Right lobe of liver (tissue), 6 donors: ENCODE measurements around the gene HAUS8. TPM values are rescaled to one million over a fixed set of nuclear protein-coding genes. Genes with fewer than 3 reads are reported as not detected.

Experiments
- ATAC-seq, 4 donors: fragments of 200-7000 bp; cut with Tn5 transposase; one replicate each; pipeline ENCODE4 v1.9.1; 2020; ENCODE audit warnings: mild to moderate bottlenecking in 4 of 4, moderate library complexity in 4 of 4
- DNase-seq, 3 donors: peaks; one replicate each; pipeline ENCODE4 v3.0.0-alpha.2; 2020
- H3K27ac ChIP-seq, 3 donors: fragments of 200-600 bp; one replicate each; pipeline ENCODE4 v1.8.0; 2022
- H3K27me3 ChIP-seq, 2 donors: fragments of 200-600 bp; one replicate each; pipeline ENCODE4 v1.8.0; 2022
- H3K36me3 ChIP-seq, 4 donors: fragments of 200-600 bp; sonication (generic) in 1 of 4; one replicate each; pipeline versions ENCODE4 v1.5.1 to v1.8.0; 2017 to 2022; ENCODE audit warnings: control low read depth in 1 of 4
- H3K4me1 ChIP-seq, 4 donors: fragments of 200-600 bp; sonication (generic) in 1 of 4; one replicate each; pipeline versions ENCODE4 v1.5.1 to v1.8.0; 2017 to 2022; ENCODE audit warnings: control low read depth in 1 of 4
- H3K4me3 ChIP-seq, 3 donors: fragments of 200-600 bp; one replicate each; pipeline ENCODE4 v1.8.0; 2022
- H3K9me3 ChIP-seq, 4 donors: fragments of 200-600 bp; sonication (generic) in 1 of 4; one replicate each; pipeline versions ENCODE4 v1.5.1 to v1.8.0; 2017 to 2022; ENCODE audit warnings: control low read depth in 1 of 4
- POLR2A ChIP-seq: fragments of 450-650 bp; IDR thresholded peaks from one replicate; pipeline ENCODE4 v1.6.1; 2017; ENCODE audit warnings: antibody characterized with exemption, mild to moderate bottlenecking
- WGBS: methylation state at CpG from one replicate; pipeline ENCODE4 v1.1.6; 2018; ENCODE audit warnings: low coverage, low lambda C conversion rate; ENCODE audit not compliant: insufficient coverage; ENCODE audit errors: missing lambda C conversion rate; 5-methylcytosine and 5-hydroxymethylcytosine counted together
- intact Hi-C, 2 donors: fragments of 100-400 bp; cut with DNase I; formaldehyde crosslinking; loops; one replicate each; pipeline versions ENCODE4 v1.11.2 to v1.14.1; 2022
- long read RNA-seq: library from polyadenylated mRNA; unstranded; transcript quantifications from one replicate; pipeline ENCODE4 v2.0.0, GENCODE V29; 2019
- total RNA-seq, 6 experiments: library from RNA; depleted of rRNA in 2 of 6; stranded (reverse); fragments of >200 nt in 2 of 6; fragmentation: NEBNext Ultra II Directional in 3 of 6; extraction: Animal tissue kit (Norgen Biotek cat#: 25700) in 3 of 6; gene quantifications; one replicate each; pipeline versions ENCODE4 v1.1.0 to v1.2.4, GENCODE V29; 2016 to 2023
- TF ChIP-seq, protein P1 (sequence below), 4 donors: fragments of 200-600 bp in 3 of 4; fragments of 450-650 bp in 1 of 4; IDR thresholded peaks; one replicate each; pipeline versions ENCODE4 v1.5.1 to v1.8.0; 2016 to 2022; ENCODE audit warnings: antibody characterized with exemption in 4 of 4, mild to moderate bottlenecking in 2 of 4
- donor health status: DM: no; HTN: yes; CAD: no.
- donor health status: DM: no; HTN: no; CAD: no.
- donor health status: DM: no; HTN: no; CAD: no.
- donor health status: DM: no; HTN: yes; CAD: no.
- donor health status: DM: no; HTN: yes; CAD: no.

Gene HAUS8, protein sequence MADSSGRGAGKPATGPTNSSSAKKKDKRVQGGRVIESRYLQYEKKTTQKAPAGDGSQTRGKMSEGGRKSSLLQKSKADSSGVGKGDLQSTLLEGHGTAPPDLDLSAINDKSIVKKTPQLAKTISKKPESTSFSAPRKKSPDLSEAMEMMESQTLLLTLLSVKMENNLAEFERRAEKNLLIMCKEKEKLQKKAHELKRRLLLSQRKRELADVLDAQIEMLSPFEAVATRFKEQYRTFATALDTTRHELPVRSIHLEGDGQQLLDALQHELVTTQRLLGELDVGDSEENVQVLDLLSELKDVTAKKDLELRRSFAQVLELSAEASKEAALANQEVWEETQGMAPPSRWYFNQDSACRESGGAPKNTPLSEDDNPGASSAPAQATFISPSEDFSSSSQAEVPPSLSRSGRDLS
- 1 to 10 TPM; 3.7 to 8.5 (median 5.8) TPM for total RNA-seq
- long read RNA-seq, partial matches to known transcripts = 0 of 1 reads
- long read RNA-seq, other reads (novel, unspliced or antisense) = 1 of 1 reads

DNA sequence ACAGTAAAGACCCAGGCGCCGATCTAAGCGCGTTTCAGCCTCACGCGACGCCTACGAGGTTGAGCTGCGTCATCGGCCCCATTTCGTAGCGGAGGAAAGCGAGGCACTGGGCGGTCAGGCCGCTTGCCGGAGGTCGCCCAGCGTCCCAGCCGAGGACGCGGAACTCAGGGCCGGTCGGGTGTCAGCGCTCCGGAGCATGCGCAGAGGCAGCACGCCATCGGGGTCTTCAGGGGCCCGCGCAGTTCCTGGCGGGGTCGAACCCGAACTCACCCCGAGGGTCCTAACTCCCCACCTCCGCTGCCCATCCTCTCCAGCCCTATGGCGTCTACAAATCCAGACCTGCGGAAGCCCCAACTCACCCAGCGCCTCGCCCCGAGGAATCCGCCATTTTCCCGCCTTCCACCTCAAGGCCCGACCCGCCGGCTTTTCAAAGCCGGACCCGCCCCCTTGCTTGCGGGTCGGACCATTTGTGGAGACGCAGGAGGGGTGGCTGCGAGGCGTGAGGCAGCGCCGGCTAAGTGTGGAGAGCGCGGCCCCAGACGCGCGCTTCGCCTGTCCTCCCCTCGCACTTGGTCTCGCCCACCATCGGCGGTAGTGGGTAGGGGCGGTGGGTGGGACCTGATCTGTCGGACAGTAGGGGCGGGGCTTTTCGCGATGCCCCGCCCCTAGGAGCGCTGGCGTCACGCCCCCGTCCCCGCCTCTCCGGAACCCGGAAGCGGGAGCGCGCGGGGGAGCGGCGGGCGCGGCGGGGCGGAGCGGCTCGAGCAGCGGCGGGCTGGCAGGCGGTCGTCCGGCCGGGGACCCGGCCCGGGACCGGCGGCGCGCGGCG is at the start of gene HAUS8, which contains the start of gene MYO9B:
HAUS8 (minus strand) TSS at position 418 of the 829 bp plus-strand sequence; CDS start at position 388, 30 bp downstream.
MYO9B (plus strand) TSS at position 743 of the 829 bp plus-strand sequence. CDS start 25,941 bp downstream, outside the sequence.
- intact Hi-C loops = no loop called here
- no peaks in the 10 kb centered on the region for H3K27me3 ChIP-seq
- ATAC-seq = peak; percentile 95 to 98 (median 96)

DNA sequence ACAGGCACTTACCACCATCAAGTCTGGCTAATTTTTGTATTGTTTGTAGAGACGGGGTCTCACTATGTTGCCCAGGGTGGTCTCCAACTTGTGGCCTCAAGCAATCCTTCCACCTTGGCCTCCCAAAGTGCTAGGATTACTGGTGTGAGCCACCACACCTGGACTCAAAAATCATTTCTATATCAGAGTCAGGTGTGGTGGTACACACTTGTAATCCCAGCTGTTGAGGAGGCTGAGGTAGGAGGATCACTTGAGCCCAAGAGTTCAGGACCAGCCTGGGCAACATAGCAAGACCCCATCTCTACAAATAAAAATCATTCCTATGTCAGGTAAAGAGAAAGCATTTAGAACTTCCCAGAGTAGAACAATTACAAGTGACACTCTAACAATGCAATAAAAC is 48.8 kb upstream of the HAUS8 start:
- ATAC-seq (no peak), DNase-seq (no peak)
- intact Hi-C loops = no loop called here
- WGBS = no CpG with 5 or more reads among the region's 1 CpG
- H3K27ac ChIP-seq = no peak overlapping the region
- H3K27me3 ChIP-seq = no peaks in the 10 kb centered on the region
- H3K36me3 ChIP-seq = no peaks in the 10 kb centered on the region
- H3K9me3 ChIP-seq = no peaks in the 10 kb centered on the region
- no peak overlapping the region for H3K4me3 ChIP-seq
- peaks cover 0 to 7% (median 0%) of the 10 kb centered on the region in 4 donors for H3K4me1 ChIP-seq
- no peak for TF ChIP-seq POLR2A
- TF ChIP-seq, protein P1, sequence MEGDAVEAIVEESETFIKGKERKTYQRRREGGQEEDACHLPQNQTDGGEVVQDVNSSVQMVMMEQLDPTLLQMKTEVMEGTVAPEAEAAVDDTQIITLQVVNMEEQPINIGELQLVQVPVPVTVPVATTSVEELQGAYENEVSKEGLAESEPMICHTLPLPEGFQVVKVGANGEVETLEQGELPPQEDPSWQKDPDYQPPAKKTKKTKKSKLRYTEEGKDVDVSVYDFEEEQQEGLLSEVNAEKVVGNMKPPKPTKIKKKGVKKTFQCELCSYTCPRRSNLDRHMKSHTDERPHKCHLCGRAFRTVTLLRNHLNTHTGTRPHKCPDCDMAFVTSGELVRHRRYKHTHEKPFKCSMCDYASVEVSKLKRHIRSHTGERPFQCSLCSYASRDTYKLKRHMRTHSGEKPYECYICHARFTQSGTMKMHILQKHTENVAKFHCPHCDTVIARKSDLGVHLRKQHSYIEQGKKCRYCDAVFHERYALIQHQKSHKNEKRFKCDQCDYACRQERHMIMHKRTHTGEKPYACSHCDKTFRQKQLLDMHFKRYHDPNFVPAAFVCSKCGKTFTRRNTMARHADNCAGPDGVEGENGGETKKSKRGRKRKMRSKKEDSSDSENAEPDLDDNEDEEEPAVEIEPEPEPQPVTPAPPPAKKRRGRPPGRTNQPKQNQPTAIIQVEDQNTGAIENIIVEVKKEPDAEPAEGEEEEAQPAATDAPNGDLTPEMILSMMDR (IDR thresholded peaks at IDR 0.05) = no peak

More for the DNA sequence above, at the start of gene HAUS8, which contains the start of gene MYO9B:
- no peaks in the 10 kb centered on the region for H3K9me3 ChIP-seq
- TF ChIP-seq, protein P1 (IDR thresholded peaks at IDR 0.05) = no peak
- peak; percentile 58 for TF ChIP-seq POLR2A
- peak within 1 kb of the TSS; percentile 64 to 78 (median 64) for H3K27ac ChIP-seq
- DNase-seq = peak; percentile 99 to 100 (median 100)
- peaks cover 0 to 51% (median 21%) of the 10 kb centered on the region in 4 donors for H3K4me1 ChIP-seq
- peak within 1 kb of the TSS; percentile 71 to 94 (median 83) for H3K4me3 ChIP-seq
- peaks cover 0 to 3% (median 0%) of the 10 kb centered on the region in 4 donors for H3K36me3 ChIP-seq
- under 1% methylated on average over 59 of the region's 103 CpGs for WGBS

DNA sequence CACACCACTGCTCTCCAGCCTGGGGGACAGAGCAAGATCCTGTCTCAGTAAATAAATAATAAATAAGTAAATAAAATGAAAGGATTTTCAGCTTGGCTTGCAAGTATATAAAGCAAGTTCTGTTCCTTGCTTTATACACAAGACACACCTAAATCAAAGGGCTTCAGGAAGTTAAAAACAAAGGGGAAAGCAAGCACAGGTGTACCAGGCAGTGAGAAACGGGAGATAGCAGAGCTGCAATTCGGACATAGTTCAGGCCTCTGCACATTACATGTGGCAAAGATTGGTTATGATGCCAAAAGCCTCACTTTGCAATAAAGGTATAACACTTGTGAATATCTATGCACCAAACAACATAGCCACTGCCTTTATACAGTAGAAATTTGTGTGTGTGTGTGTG is 47.8 kb upstream of the HAUS8 start:
- WGBS = 95% methylated on average over 2 of the region's 2 CpGs

More for the DNA sequence above, 47.8 kb upstream of the HAUS8 start:
- H3K4me1 ChIP-seq = peaks cover 0 to 7% (median 0%) of the 10 kb centered on the region in 4 donors
- no peak for TF ChIP-seq POLR2A
- TF ChIP-seq, protein P1 (IDR thresholded peaks at IDR 0.05) = no peak
- intact Hi-C loops = no loop called here
- no peaks in the 10 kb centered on the region for H3K36me3 ChIP-seq
- no peaks in the 10 kb centered on the region for H3K9me3 ChIP-seq
- no peak overlapping the region for H3K4me3 ChIP-seq
- H3K27ac ChIP-seq = no peak overlapping the region
- DNase-seq = no peak
- H3K27me3 ChIP-seq = no peaks in the 10 kb centered on the region
- no peak for ATAC-seq
